Measurements from ENCODE around the gene SH3RF2. TPM values are rescaled to one million over a fixed set of nuclear protein-coding genes. Genes with fewer than 3 reads are reported as not detected.

The SH3RF2 gene
- total and polyA plus RNA-seq, 2 donors (not counting 1 experiment from before 2014, with no cell fraction given): 0.03 TPM; not detected in 1

GRCh38 chr5:145923405-145923804 is 13.0 kb upstream of the SH3RF2 start:
- Mint-ChIP-seq H3K27ac (no peak overlapping the region), H3K4me3 (no peak overlapping the region), H3K4me1 (no peaks in the 10 kb centered on the region), H3K9me3 (ENCODE audit: insufficient read depth) (no peaks in the 10 kb centered on the region), H3K27me3 (peaks cover 4% of the 10 kb centered on the region)
- H3K9me3 ChIP-seq (ENCODE audit: control extremely low read depth in 1 of 3, control insufficient read depth in 2 of 3, insufficient read depth in 1 of 3, low read length in 2 of 3): no peaks in the 10 kb centered on the region
- H3K4me1 ChIP-seq (ENCODE audit: control insufficient read depth in 2 of 2, insufficient read depth in 2 of 2, low read length in 2 of 2): no peaks in the 10 kb centered on the region
- intact Hi-C loops (cut with micrococcal nuclease): no loop called here
- H3K36me3 ChIP-seq (replicated peaks in 1 of 2; ENCODE audit: control extremely low read depth in 1 of 2, control insufficient read depth in 1 of 2, extremely low read depth in 1 of 2, insufficient read depth in 2 of 2, low read length in 1 of 2): no peaks in the 10 kb centered on the region
- CTCF ChIA-PET: no interaction called here
- WGBS (ENCODE audit: insufficient coverage): no CpG with 5 or more reads among the region's 3 CpGs
- no peak overlapping the region for H3K9ac ChIP-seq (ENCODE audit: low read length)
- no peak for TF ChIP-seq EZH2 (IDR thresholded peaks at IDR 0.05; ENCODE audit: borderline replicate concordance, insufficient read depth, low read depth, low read length, poor library complexity, severe bottlenecking)
- H3K27ac ChIP-seq (ENCODE audit: low read length in 2 of 2): no peak overlapping the region
- no peaks in the 10 kb centered on the region for H4K20me1 ChIP-seq (ENCODE audit: control insufficient read depth, insufficient read depth, low read length, poor library complexity, severe bottlenecking)
- no peak overlapping the region for H3K4me2 ChIP-seq (replicated peaks; ENCODE audit: low read depth, low read length, poor library complexity, severe bottlenecking)
- no peak overlapping the region for H2AFZ ChIP-seq (ENCODE audit: insufficient read depth, low read depth, low read length, poor library complexity, severe bottlenecking)
- ATAC-seq (ENCODE audit: low read depth) (no peak), DNase-seq (no peak)
- H3K27me3 ChIP-seq (replicated peaks in 1 of 4; ENCODE audit: control extremely low read depth in 1 of 4, control insufficient read depth in 3 of 4, insufficient read depth in 4 of 4, low read length in 3 of 4): no peaks in the 10 kb centered on the region
- POLR2A ChIA-PET: no interaction called here
- no peaks in the 10 kb centered on the region for H3K79me2 ChIP-seq (ENCODE audit: control insufficient read depth, insufficient read depth, low read length)
- no peak overlapping the region for H3K4me3 ChIP-seq (ENCODE audit: control extremely low read depth in 1 of 5, extremely low read depth in 1 of 5, insufficient read depth in 1 of 5, low read depth in 2 of 5, low read length in 4 of 5)

- DNase-seq: no peak
- no peaks in the 10 kb centered on the region for H3K27me3 ChIP-seq (replicated peaks in 1 of 4; ENCODE audit: control extremely low read depth in 1 of 4, control insufficient read depth in 3 of 4, insufficient read depth in 4 of 4, low read length in 3 of 4)
- ChIA-PET CTCF (no interaction called here), POLR2A (no interaction called here)
- H3K4me1 ChIP-seq (ENCODE audit: control insufficient read depth in 2 of 2, insufficient read depth in 2 of 2, low read length in 2 of 2): no peaks in the 10 kb centered on the region
- H3K27ac ChIP-seq (ENCODE audit: low read length in 2 of 2): no peak overlapping the region
- TF ChIP-seq CTCF (IDR thresholded peaks at IDR 0.05): no peak
- no peak for TF ChIP-seq EZH2 (IDR thresholded peaks at IDR 0.05; ENCODE audit: borderline replicate concordance, insufficient read depth, low read depth, low read length, poor library complexity, severe bottlenecking)
- no CpG with 5 or more reads among the region's 1 CpG for WGBS (ENCODE audit: insufficient coverage)
- no peaks in the 10 kb centered on the region for H3K36me3 ChIP-seq (replicated peaks in 1 of 2; ENCODE audit: control extremely low read depth in 1 of 2, control insufficient read depth in 1 of 2, extremely low read depth in 1 of 2, insufficient read depth in 2 of 2, low read length in 1 of 2)
- Mint-ChIP-seq H3K4me1 (no peaks in the 10 kb centered on the region), H3K9me3 (ENCODE audit: insufficient read depth) (no peaks in the 10 kb centered on the region), H3K27ac (no peak overlapping the region), H3K4me3 (no peak overlapping the region), H3K27me3 (peaks cover 4% of the 10 kb centered on the region)
- H3K4me2 ChIP-seq (replicated peaks; ENCODE audit: low read depth, low read length, poor library complexity, severe bottlenecking): no peak overlapping the region
- no peaks in the 10 kb centered on the region for H4K20me1 ChIP-seq (ENCODE audit: control insufficient read depth, insufficient read depth, low read length, poor library complexity, severe bottlenecking)
- no peak overlapping the region for H3K4me3 ChIP-seq (ENCODE audit: control extremely low read depth in 1 of 5, extremely low read depth in 1 of 5, insufficient read depth in 1 of 5, low read depth in 2 of 5, low read length in 4 of 5)
- no peak for ATAC-seq (ENCODE audit: low read depth)
- no peak overlapping the region for H3K9ac ChIP-seq (ENCODE audit: low read length)
- no peaks in the 10 kb centered on the region for H3K9me3 ChIP-seq (ENCODE audit: control extremely low read depth in 1 of 3, control insufficient read depth in 2 of 3, insufficient read depth in 1 of 3, low read length in 2 of 3)
- intact Hi-C loops (cut with micrococcal nuclease): no loop called here
- H3K79me2 ChIP-seq (ENCODE audit: control insufficient read depth, insufficient read depth, low read length): no peaks in the 10 kb centered on the region
- H2AFZ ChIP-seq (ENCODE audit: insufficient read depth, low read depth, low read length, poor library complexity, severe bottlenecking): no peak overlapping the region
Measured at GRCh38 chr5:145924849-145925248, 11.5 kb upstream of the SH3RF2 start.

Measured in B cell (primary cell).